Spinal cord (tissue), 10 donors: Measurements from ENCODE around the gene PTGES. TPM values are rescaled to one million over a fixed set of nuclear protein-coding genes. Genes with fewer than 3 reads are reported as not detected.

Experiments
- DNase-seq, 6 donors: peaks; one replicate each; pipeline versions ENCODE4 v3.0.0 to v3.0.0-alpha.2; 2013 to 2015; ENCODE audit warnings: low spot score in 6 of 6, low read depth in 4 of 6
- H3K27ac ChIP-seq: one replicate; pipeline ENCODE4 v1.5.1; 2013; ENCODE audit warnings: low read depth, low read length, control low read depth
- H3K27me3 ChIP-seq: one replicate; pipeline ENCODE4 v1.6.1; 2013; ENCODE audit warnings: low read length; ENCODE audit not compliant: control insufficient read depth, insufficient read depth
- H3K36me3 ChIP-seq: one replicate; pipeline ENCODE4 v1.6.1; 2013; ENCODE audit warnings: low read length; ENCODE audit not compliant: control insufficient read depth, insufficient read depth
- H3K4me1 ChIP-seq: one replicate; pipeline ENCODE4 v1.6.1; 2013; ENCODE audit warnings: low read length; ENCODE audit not compliant: control insufficient read depth, insufficient read depth
- H3K4me3 ChIP-seq: one replicate; pipeline ENCODE4 v1.5.1; 2013; ENCODE audit warnings: low read depth, low read length, control low read depth
- H3K9me3 ChIP-seq: one replicate; pipeline ENCODE4 v1.6.1; 2013; ENCODE audit warnings: low read length; ENCODE audit not compliant: control insufficient read depth, insufficient read depth
- WGBS: methylation state at CpG from one replicate; pipeline ENCODE4 v1.1.5; 2013; ENCODE audit warnings: missing lambda C conversion rate; ENCODE audit not compliant: insufficient coverage; 5-methylcytosine and 5-hydroxymethylcytosine counted together
- polyA plus RNA-seq, 2 donors: library from polyadenylated mRNA; unstranded; fragments of 120-200 nt; gene quantifications; one replicate each; pipeline ENCODE4 v1.2.1, GENCODE V29; 2013; ENCODE audit not compliant: insufficient read length in 2 of 2
- total RNA-seq, 2 donors: library from RNA; depleted of rRNA in 1 of 2; stranded (reverse); fragments of 120-200 nt in 1 of 2; fragments of >200 nt in 1 of 2; gene quantifications; one replicate each; pipeline versions ENCODE4 v1.2.3 to v1.2.4, GENCODE V29; 2013 to 2014
- donor health status: healthy.

The PTGES gene
- total and polyA plus RNA-seq, 4 donors, result 2.5 to 9.3 (median 8.3) TPM

GRCh38 chr9:129736334-129736733, 16.5 kb downstream of the PTGES start:
- no peaks in the 10 kb centered on the region for H3K9me3 ChIP-seq
- no peak overlapping the region for H3K27ac ChIP-seq
- peaks cover 12% of the 10 kb centered on the region for H3K27me3 ChIP-seq
- peaks cover 11% of the 10 kb centered on the region for H3K4me1 ChIP-seq
- no peaks in the 10 kb centered on the region for H3K36me3 ChIP-seq
- no peak overlapping the region for H3K4me3 ChIP-seq
- DNase-seq, result no peak
- WGBS, result 61% methylated on average over 17 of the region's 20 CpGs

DNA sequence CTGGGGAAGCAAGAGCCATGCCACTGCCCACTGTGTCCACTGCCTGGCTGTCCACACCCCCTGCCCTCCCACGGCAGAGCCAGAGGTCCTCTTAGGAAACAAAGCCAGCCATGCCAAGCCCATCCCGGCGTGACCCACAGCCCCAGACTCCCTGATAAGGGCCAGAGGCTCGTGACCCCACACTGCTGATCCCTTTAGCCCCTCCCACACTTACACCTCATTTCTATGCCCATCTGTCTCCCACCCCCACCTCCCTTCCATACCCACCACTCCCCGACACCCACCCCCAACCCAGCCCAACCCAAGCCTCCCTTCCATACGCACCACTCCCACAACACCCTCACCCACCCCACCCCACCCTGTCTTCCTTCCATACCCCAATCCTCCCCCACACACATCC, 17.3 kb downstream of the PTGES start:
- DNase-seq, result no peak
- no peak overlapping the region for H3K4me3 ChIP-seq
- H3K27ac ChIP-seq, result no peak overlapping the region
- H3K9me3 ChIP-seq, result no peaks in the 10 kb centered on the region
- H3K27me3 ChIP-seq, result peaks cover 12% of the 10 kb centered on the region
- peaks cover 11% of the 10 kb centered on the region for H3K4me1 ChIP-seq
- WGBS, result 38% methylated on average over 1 of the region's 6 CpGs
- H3K36me3 ChIP-seq, result no peaks in the 10 kb centered on the region

GRCh38 chr9:129733632-129733953, 19.2 kb downstream of the PTGES start:
- peaks cover 11% of the 10 kb centered on the region for H3K4me1 ChIP-seq
- 100% methylated on average over 2 of the region's 2 CpGs for WGBS
- DNase-seq, result no peak

GRCh38 chr9:129732946-129733631, 19.8 kb downstream of the PTGES start:
- H3K27me3 ChIP-seq, result peaks cover 12% of the 10 kb centered on the region
- H3K9me3 ChIP-seq, result no peaks in the 10 kb centered on the region
- peaks cover 9% of the 10 kb centered on the region for H3K4me1 ChIP-seq
- DNase-seq, result no peak
- H3K36me3 ChIP-seq, result no peaks in the 10 kb centered on the region
- H3K4me3 ChIP-seq, result no peak overlapping the region
- 86% methylated on average over 11 of the region's 23 CpGs for WGBS
- no peak overlapping the region for H3K27ac ChIP-seq

More at GRCh38 chr9:129733632-129733953, 19.2 kb downstream of the PTGES start:
- Histone ChIP-seq H3K36me3 (no peaks in the 10 kb centered on the region), H3K9me3 (no peaks in the 10 kb centered on the region), H3K27ac (no peak overlapping the region), H3K4me3 (no peak overlapping the region), H3K27me3 (peaks cover 12% of the 10 kb centered on the region)

DNA sequence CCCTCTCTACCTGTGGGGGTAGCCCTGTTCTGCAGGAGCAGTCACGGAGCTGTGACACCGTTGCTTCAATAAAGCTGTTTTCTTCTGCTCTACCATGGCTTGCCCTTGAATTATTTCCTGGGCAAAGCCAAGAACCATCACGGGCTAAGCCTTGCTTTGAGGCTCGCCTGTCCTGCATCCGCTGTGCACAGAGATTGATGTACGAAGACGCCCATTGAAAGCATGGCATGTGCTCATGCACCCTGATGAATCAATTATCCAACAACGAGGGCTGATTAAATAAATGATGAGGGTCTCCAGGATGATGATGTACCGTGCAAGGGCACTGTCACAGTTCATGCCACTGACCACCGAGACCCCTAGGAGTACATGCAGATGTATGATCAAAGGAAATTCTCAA, 20.7 kb downstream of the PTGES start:
- WGBS, result 35% methylated on average over 8 of the region's 10 CpGs
- no peak overlapping the region for H3K4me3 ChIP-seq

GRCh38 chr9:129731477-129732085, 21.3 kb downstream of the PTGES start:
- H3K4me3 ChIP-seq, result no peak overlapping the region
- H3K27me3 ChIP-seq, result peaks cover 5% of the 10 kb centered on the region
- H3K36me3 ChIP-seq, result no peaks in the 10 kb centered on the region
- H3K4me1 ChIP-seq, result peaks cover 3% of the 10 kb centered on the region
- 45% methylated on average over 5 of the region's 6 CpGs for WGBS
- H3K9me3 ChIP-seq, result no peaks in the 10 kb centered on the region
- DNase-seq, result no peak
- no peak overlapping the region for H3K27ac ChIP-seq

More for the DNA sequence above, 20.7 kb downstream of the PTGES start:
- Histone ChIP-seq H3K36me3 (no peaks in the 10 kb centered on the region), H3K27me3 (peaks cover 9% of the 10 kb centered on the region), H3K27ac (no peak overlapping the region), H3K4me1 (no peaks in the 10 kb centered on the region), H3K9me3 (no peaks in the 10 kb centered on the region)
- DNase-seq, result peak in 1 of 6 donors; percentile 47

- no peak for DNase-seq
- 79% methylated on average over 6 of the region's 7 CpGs for WGBS
Observed at GRCh38 chr9:129728744-129729143, 24.1 kb downstream of the PTGES start.

GRCh38 chr9:129726322-129727160, 26.3 kb downstream of the PTGES start:
- H3K27me3 ChIP-seq, result no peaks in the 10 kb centered on the region
- H3K36me3 ChIP-seq, result no peaks in the 10 kb centered on the region
- H3K4me3 ChIP-seq, result no peak overlapping the region
- H3K9me3 ChIP-seq, result no peaks in the 10 kb centered on the region
- H3K27ac ChIP-seq, result peak overlapping the region; percentile 40
- DNase-seq, result peak in 2 of 6 donors; percentile 73 to 84
- peaks cover 16% of the 10 kb centered on the region for H3K4me1 ChIP-seq
- WGBS, result 14% methylated on average over 18 of the region's 23 CpGs

More at GRCh38 chr9:129728744-129729143, 24.1 kb downstream of the PTGES start:
- no peaks in the 10 kb centered on the region for H3K27me3 ChIP-seq
- H3K4me3 ChIP-seq, result no peak overlapping the region
- H3K36me3 ChIP-seq, result no peaks in the 10 kb centered on the region
- peaks cover 16% of the 10 kb centered on the region for H3K4me1 ChIP-seq
- H3K9me3 ChIP-seq, result no peaks in the 10 kb centered on the region
- H3K27ac ChIP-seq, result no peak overlapping the region

- Histone ChIP-seq H3K9me3 (no peaks in the 10 kb centered on the region), H3K36me3 (no peaks in the 10 kb centered on the region), H3K4me3 (no peak overlapping the region), H3K27me3 (no peaks in the 10 kb centered on the region), H3K27ac (peak overlapping the region; percentile 61), H3K4me1 (peaks cover 16% of the 10 kb centered on the region)
- 34% methylated on average over 10 of the region's 10 CpGs for WGBS
- peak in 1 of 6 donors; percentile 34 for DNase-seq
Observed at GRCh38 chr9:129725795-129726251, 27.0 kb downstream of the PTGES start.
